Natural killer cell (primary cell): ENCODE data around the gene GGT6. TPM values are rescaled to one million over a fixed set of nuclear protein-coding genes. Genes with fewer than 3 reads are reported as not detected.

Source experiments
- ATAC-seq, 3 donors: fragments of 150-1000 bp in 2 of 3; fragments of 200-7000 bp in 1 of 3; cut with Tn5 transposase; 1 replicate in 1 of 3; 2 replicates in 2 of 3; pipeline ENCODE4 v1.10.0; 2021; ENCODE audit warnings: mild to moderate bottlenecking in 2 of 3, moderate library complexity in 2 of 3
- DNase-seq, 2 donors: peaks; one replicate each; pipeline versions ENCODE4 v3.0.0 to v3.0.0-alpha.2; 2013 to 2021; ENCODE audit warnings: mixed read lengths in 1 of 2
- H3K27ac ChIP-seq: one replicate; pipeline ENCODE4 v1.5.1; 2013; ENCODE audit warnings: mild to moderate bottlenecking, low read length
- H3K27me3 ChIP-seq: one replicate; pipeline ENCODE4 v1.6.1; 2013; ENCODE audit warnings: low read length; ENCODE audit not compliant: control insufficient read depth, insufficient read depth
- H3K36me3 ChIP-seq: one replicate; pipeline ENCODE4 v1.6.1; 2013; ENCODE audit warnings: low read length; ENCODE audit not compliant: control insufficient read depth, insufficient read depth
- H3K4me1 ChIP-seq: one replicate; pipeline ENCODE4 v1.6.1; 2013; ENCODE audit warnings: low read length; ENCODE audit not compliant: control insufficient read depth, insufficient read depth
- H3K4me3 ChIP-seq: one replicate; pipeline ENCODE4 v1.5.1; 2013; ENCODE audit warnings: low read length
- H3K9me3 ChIP-seq: one replicate; pipeline ENCODE4 v1.6.1; 2013; ENCODE audit warnings: low read length; ENCODE audit not compliant: control insufficient read depth, insufficient read depth
- H3K27ac Mint-ChIP-seq, 2 donors: one replicate each; pipeline ENCODE4 v1.8.0; 2022; ENCODE audit warnings: mild to moderate bottlenecking in 2 of 2, mixed read lengths in 2 of 2, moderate library complexity in 1 of 2
- H3K27me3 Mint-ChIP-seq, 2 donors: one replicate each; pipeline ENCODE4 v1.8.0; 2022; ENCODE audit warnings: low read depth in 2 of 2, mixed read lengths in 2 of 2
- H3K36me3 Mint-ChIP-seq: one replicate; pipeline ENCODE4 v1.8.0; 2022; ENCODE audit warnings: mixed read lengths
- H3K4me1 Mint-ChIP-seq, 2 donors: one replicate each; pipeline ENCODE4 v1.8.0; 2022; ENCODE audit warnings: mixed read lengths in 2 of 2
- H3K4me3 Mint-ChIP-seq: one replicate; pipeline ENCODE4 v1.8.0; 2022; ENCODE audit warnings: mild to moderate bottlenecking, moderate library complexity, mixed read lengths
- H3K9me3 Mint-ChIP-seq, 2 donors: one replicate each; pipeline ENCODE4 v1.8.0; 2022; ENCODE audit warnings: mixed read lengths in 2 of 2
- CTCF ChIP-seq: fragments of 200-600 bp; IDR thresholded peaks from one replicate; pipeline ENCODE4 v1.8.0; 2022; ENCODE audit warnings: antibody characterized with exemption
- WGBS: methylation state at CpG from one replicate; pipeline ENCODE4 v1.1.7; 2013; ENCODE audit warnings: missing lambda C conversion rate; ENCODE audit not compliant: insufficient coverage; 5-methylcytosine and 5-hydroxymethylcytosine counted together
- intact Hi-C: fragments of 100-400 bp; cut with micrococcal nuclease; formaldehyde crosslinking; loops from one replicate; pipeline ENCODE4 v1.14.2; 2022
- total RNA-seq, 4 donors: library from RNA; stranded (reverse); fragments of 120-200 nt in 1 of 4; gene quantifications; one replicate each; pipeline versions ENCODE4 v1.2.3 to v1.2.4, GENCODE V29; 2013 to 2022

Gene GGT6
- total RNA-seq, 3 donors from 2014 or later (not counting 1 experiment from before 2014, with no cell fraction given) = not detected

- intact Hi-C loops = no loop called here
- no peaks in the 10 kb centered on the region for H3K36me3 Mint-ChIP-seq
- Histone ChIP-seq H3K4me1 (no peaks in the 10 kb centered on the region), H3K9me3 (no peaks in the 10 kb centered on the region), H3K27ac (no peak overlapping the region), H3K27me3 (no peaks in the 10 kb centered on the region), H3K36me3 (peaks cover 56% of the 10 kb centered on the region), H3K4me3 (no peak overlapping the region)
- no peak overlapping the region for H3K27ac Mint-ChIP-seq
- H3K27me3 Mint-ChIP-seq = no peaks in the 10 kb centered on the region
- DNase-seq (no peak), ATAC-seq (no peak)
- H3K9me3 Mint-ChIP-seq = no peaks in the 10 kb centered on the region
- 78% methylated on average over 14 of the region's 14 CpGs for WGBS
- no peak overlapping the region for H3K4me3 Mint-ChIP-seq
- TF ChIP-seq CTCF = no peak
- peaks cover 0 to 5% of the 10 kb centered on the region in 2 donors for H3K4me1 Mint-ChIP-seq
These were observed 20.1 kb downstream of the GGT6 start for GRCh38 chr17:4540224-4540651.

- no peaks in the 10 kb centered on the region for H3K4me1 ChIP-seq
- ATAC-seq (no peak), DNase-seq (no peak)
- Mint-ChIP-seq H3K4me1 (peaks cover 0 to 5% of the 10 kb centered on the region in 2 donors), H3K4me3 (no peak overlapping the region), H3K36me3 (no peaks in the 10 kb centered on the region), H3K9me3 (no peaks in the 10 kb centered on the region), H3K27me3 (no peaks in the 10 kb centered on the region), H3K27ac (no peak overlapping the region)
- no peaks in the 10 kb centered on the region for H3K27me3 ChIP-seq
- intact Hi-C loops = no loop called here
- H3K36me3 ChIP-seq = peaks cover 52% of the 10 kb centered on the region
- no peak for TF ChIP-seq CTCF
- H3K9me3 ChIP-seq = no peaks in the 10 kb centered on the region
- WGBS = 95% methylated on average over 26 of the region's 26 CpGs
- no peak overlapping the region for H3K4me3 ChIP-seq
- no peak overlapping the region for H3K27ac ChIP-seq
These were observed 20.7 kb downstream of the GGT6 start for GRCh38 chr17:4539576-4540223.

DNA sequence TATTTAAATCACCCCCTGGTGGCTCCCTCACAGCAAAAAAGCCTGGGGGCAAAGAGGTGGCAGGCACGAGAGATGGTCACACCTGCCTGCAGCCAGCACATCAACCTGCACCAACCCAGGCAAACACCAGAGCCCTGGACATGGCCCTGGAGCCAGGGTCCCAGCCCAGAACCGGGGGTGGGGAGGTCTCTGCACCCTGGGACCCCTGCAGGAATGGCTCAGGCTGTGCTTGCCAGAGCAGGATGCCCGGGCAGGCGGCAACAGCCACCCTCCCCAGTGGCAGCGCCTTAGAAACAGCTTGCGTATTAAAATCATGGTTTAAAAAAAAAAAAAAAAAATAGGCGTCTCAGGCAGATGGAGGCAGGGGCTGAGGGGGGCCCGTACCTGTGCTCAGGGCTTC, 21.4 kb downstream of the GGT6 start:
- no peaks in the 10 kb centered on the region for H3K36me3 Mint-ChIP-seq
- H3K9me3 ChIP-seq = no peaks in the 10 kb centered on the region
- DNase-seq = no peak
- no peak overlapping the region for H3K4me3 ChIP-seq
- H3K27me3 Mint-ChIP-seq = no peaks in the 10 kb centered on the region
- no peak overlapping the region for H3K27ac Mint-ChIP-seq
- peaks cover 2% of the 10 kb centered on the region for H3K4me1 ChIP-seq
- no peaks in the 10 kb centered on the region for H3K9me3 Mint-ChIP-seq
- H3K36me3 ChIP-seq = peaks cover 48% of the 10 kb centered on the region
- no peak overlapping the region for H3K27ac ChIP-seq
- H3K4me3 Mint-ChIP-seq = no peak overlapping the region
- TF ChIP-seq CTCF = no peak
- H3K4me1 Mint-ChIP-seq = peaks cover 0 to 6% of the 10 kb centered on the region in 2 donors
- H3K27me3 ChIP-seq = no peaks in the 10 kb centered on the region
- WGBS = 88% methylated on average over 8 of the region's 8 CpGs
- ATAC-seq = no peak
- intact Hi-C loops = no loop called here
